Cardiac muscle cell (in vitro differentiated cells and primary cell): ENCODE results near the gene TMEM132D. TPM values are rescaled to one million over a fixed set of nuclear protein-coding genes. Genes with fewer than 3 reads are reported as not detected.

Experiments used
- DNase-seq, 2 donors: peaks; one replicate each; pipeline versions ENCODE4 v3.0.0 to v3.0.0-alpha.2; 2010 to 2017; ENCODE audit warnings: low read depth in 1 of 2, low spot score in 1 of 2
- H3K27ac ChIP-seq: fragments of 200-600 bp; sonication (generic); 2 replicates; pipeline ENCODE4 v1.5.1; 2016
- H3K27me3 ChIP-seq: fragments of 200-600 bp; sonication (generic); 2 replicates; pipeline ENCODE4 v1.6.0; 2016; ENCODE audit warnings: control low read depth
- H3K36me3 ChIP-seq: fragments of 200-600 bp; sonication (generic); 2 replicates; pipeline ENCODE4 v1.5.1; 2016; ENCODE audit warnings: control low read depth
- H3K4me1 ChIP-seq: fragments of 200-600 bp; sonication (generic); 2 replicates; pipeline ENCODE4 v1.8.1; 2017; ENCODE audit warnings: low read depth, mild to moderate bottlenecking, mixed run types
- H3K4me3 ChIP-seq: fragments of 200-600 bp; sonication (generic); 2 replicates; pipeline ENCODE4 v1.5.1; 2016; ENCODE audit warnings: mild to moderate bottlenecking
- H3K9me3 ChIP-seq: fragments of 200-600 bp; sonication (generic); 2 replicates; pipeline ENCODE4 v1.5.1; 2017; ENCODE audit warnings: low read depth, mild to moderate bottlenecking, control low read depth
- CTCF ChIP-seq: IDR thresholded peaks from 2 replicates; pipeline ENCODE4 v1.5.1; 2012; ENCODE audit warnings: low read depth, mild to moderate bottlenecking, low read length
- polyA plus RNA-seq: library from polyadenylated mRNA; unstranded; fragments of >200 nt; fragmentation: Nextera tagmentation; extraction: Ambion mirVana; gene quantifications from 2 replicates; pipeline ENCODE4 v1.2.1, GENCODE V29; 2016
- total RNA-seq: library from RNA; depleted of rRNA; stranded (reverse); fragments of >200 nt; gene quantifications from 2 replicates; pipeline ENCODE4 v1.2.3, GENCODE V29; 2016

Gene TMEM132D
- total and polyA plus RNA-seq, 2 experiments from 2014 or later, result 0.03 TPM; not detected in 1

GRCh38 chr12:129082441-129082840 is 821.4 kb downstream of the TMEM132D start:
- Histone ChIP-seq H3K36me3 (no peaks in the 10 kb centered on the region), H3K27ac (no peak overlapping the region), H3K4me3 (no peak overlapping the region), H3K27me3 (peaks cover 3% of the 10 kb centered on the region), H3K4me1 (no peaks in the 10 kb centered on the region), H3K9me3 (no peaks in the 10 kb centered on the region)
- no peak for DNase-seq
- TF ChIP-seq CTCF, result no peak

GRCh38 chr12:129081755-129082250 is 822.0 kb downstream of the TMEM132D start:
- TF ChIP-seq CTCF, result no peak
- no peak overlapping the region for H3K4me3 ChIP-seq
- no peak overlapping the region for H3K27ac ChIP-seq
- peaks cover 3% of the 10 kb centered on the region for H3K27me3 ChIP-seq
- H3K9me3 ChIP-seq, result no peaks in the 10 kb centered on the region
- DNase-seq, result no peak
- H3K36me3 ChIP-seq, result no peaks in the 10 kb centered on the region
- no peaks in the 10 kb centered on the region for H3K4me1 ChIP-seq

- H3K36me3 ChIP-seq, result no peaks in the 10 kb centered on the region
- peaks cover 3% of the 10 kb centered on the region for H3K27me3 ChIP-seq
- H3K27ac ChIP-seq, result no peak overlapping the region
- H3K9me3 ChIP-seq, result no peaks in the 10 kb centered on the region
- H3K4me3 ChIP-seq, result no peak overlapping the region
- TF ChIP-seq CTCF, result no peak
- H3K4me1 ChIP-seq, result no peaks in the 10 kb centered on the region
- no peak for DNase-seq
Observed at GRCh38 chr12:129080821-129081220, 823.0 kb downstream of the TMEM132D start.

- Histone ChIP-seq H3K27me3 (peaks cover 3% of the 10 kb centered on the region), H3K9me3 (no peaks in the 10 kb centered on the region), H3K36me3 (no peaks in the 10 kb centered on the region), H3K4me1 (no peaks in the 10 kb centered on the region), H3K4me3 (no peak overlapping the region), H3K27ac (no peak overlapping the region)
- no peak for TF ChIP-seq CTCF
- DNase-seq, result no peak
Observed at GRCh38 chr12:129080391-129080790, 823.4 kb downstream of the TMEM132D start.

GRCh38 chr12:129079719-129080118 is 824.1 kb downstream of the TMEM132D start:
- Histone ChIP-seq H3K4me1 (no peaks in the 10 kb centered on the region), H3K27ac (no peak overlapping the region), H3K27me3 (no peaks in the 10 kb centered on the region), H3K9me3 (no peaks in the 10 kb centered on the region), H3K4me3 (no peak overlapping the region), H3K36me3 (no peaks in the 10 kb centered on the region)
- DNase-seq, result no peak
- no peak for TF ChIP-seq CTCF
